OCI-LY7 (cell line): ENCODE measurements around the gene GNB1. TPM values are rescaled to one million over a fixed set of nuclear protein-coding genes. Genes with fewer than 3 reads are reported as not detected.
A peak's percentile ranks its signal among the peaks of the same experiment; 100 is the strongest.
"Not testable (repeated sequence)": the region's sequence is repeated elsewhere in the genome, so short reads cannot be mapped to it uniquely, and the experiment has no call there.

ENCODE experiments used
- BruUV-seq: library from RNA; stranded (reverse); fragments of 400-500 nt; replicated peaks from 2 replicates; lab custom pipeline; 2021; lab: Mats Ljungman, UMichigan
- CTCF ChIA-PET: fragments of 300-600 bp; sonication (Branson Sonifier 250); formaldehyde crosslinking; loops from one replicate; lab custom pipeline; 2022; ENCODE audit warnings: antibody characterized with exemption; ENCODE audit not compliant: unreplicated experiment; lab: Charles Lee
- POLR2A ChIA-PET: fragments of 300-600 bp; sonication (Branson Sonifier 250); formaldehyde crosslinking; loops from one replicate; lab custom pipeline; 2022; ENCODE audit warnings: antibody characterized with exemption; lab: Charles Lee
- DNase-seq: peaks from one replicate; pipeline ENCODE4 v3.0.0-alpha.2; 2015; ENCODE audit warnings: low spot score
- H2AFZ ChIP-seq: fragments of 200-600 bp; sonication (generic), shearing (Covaris generic); 2 replicates; pipeline ENCODE4 v1.6.1; 2014; ENCODE audit warnings: mild to moderate bottlenecking, antibody characterized with exemption, low read length, moderate library complexity
- H3K27ac ChIP-seq: fragments of 200-600 bp; sonication (generic); 2 replicates; pipeline ENCODE4 v1.5.1; 2014; ENCODE audit warnings: mixed run types, low read depth, mild to moderate bottlenecking, moderate library complexity, low read length, inconsistent platforms; ENCODE audit not compliant: poor library complexity, severe bottlenecking
- H3K36me3 ChIP-seq: fragments of 200-600 bp; sonication (generic); 2 replicates; pipeline ENCODE4 v1.6.1; 2014; ENCODE audit warnings: mild to moderate bottlenecking, antibody characterized with exemption, low read length, moderate library complexity, mixed read lengths; ENCODE audit not compliant: insufficient read depth
- H3K4me1 ChIP-seq: fragments of 200-600 bp; sonication (generic); 2 replicates; pipeline ENCODE4 v1.5.1; 2014; ENCODE audit warnings: mild to moderate bottlenecking, low read length; ENCODE audit not compliant: insufficient read depth, poor library complexity, severe bottlenecking
- H3K4me2 ChIP-seq: fragments of 200-600 bp; sonication (generic); 2 replicates; pipeline ENCODE4 v1.6.1; 2014; ENCODE audit warnings: mild to moderate bottlenecking, low read length
- H3K4me3 ChIP-seq: fragments of 200-600 bp; sonication (generic); 2 replicates; pipeline ENCODE4 v1.5.1; 2014; ENCODE audit warnings: mild to moderate bottlenecking, low read depth, low read length; ENCODE audit not compliant: poor library complexity, severe bottlenecking
- H3K79me2 ChIP-seq: fragments of 200-600 bp; sonication (generic); 2 replicates; pipeline ENCODE4 v1.6.1; 2016; ENCODE audit warnings: low read depth, mild to moderate bottlenecking, low read length, moderate library complexity, mixed read lengths; ENCODE audit not compliant: insufficient read depth
- H3K9me2 ChIP-seq: fragments of 200-600 bp; sonication (generic); 2 replicates; pipeline ENCODE4 v1.6.1; 2016; ENCODE audit warnings: mild to moderate bottlenecking, low read length, mixed read lengths; ENCODE audit not compliant: insufficient read depth
- H3K9me3 ChIP-seq: fragments of 200-600 bp; sonication (generic); 2 replicates; pipeline ENCODE4 v1.6.1; 2014; ENCODE audit warnings: mild to moderate bottlenecking, mixed run types, low read length, mixed read lengths
- H4K20me1 ChIP-seq: fragments of 200-600 bp; sonication (generic); 2 replicates; pipeline ENCODE4 v1.6.1; 2014; ENCODE audit warnings: mild to moderate bottlenecking, antibody characterized with exemption, low read length, moderate library complexity, mixed read lengths; ENCODE audit not compliant: insufficient read depth
- EZH2phosphoT487 ChIP-seq: fragments of 200-600 bp; sonication (generic); IDR thresholded peaks from 2 replicates; pipeline ENCODE4 v1.6.1; 2018; ENCODE audit warnings: low read depth, borderline replicate concordance, mild to moderate bottlenecking, mixed run types, antibody characterized with exemption, low read length, moderate library complexity, mixed read lengths
- intact Hi-C: fragments of 100-400 bp; cut with micrococcal nuclease; formaldehyde crosslinking; loops from one replicate; pipeline ENCODE4 v1.10.0; 2022; ENCODE audit not compliant: unreplicated experiment
- total RNA-seq, 2 experiments: library from RNA; depleted of rRNA in 1 of 2; stranded (reverse); fragments of >200 nt in 1 of 2; shearing (Covaris generic) in 1 of 2; gene quantifications; 2 replicates each; pipeline ENCODE4 v1.2.3, GENCODE V29; 2014 to 2022
- TF ChIP-seq, protein P1 (sequence below): fragments of 200-600 bp; sonication (generic); conservative IDR thresholded peaks from 2 replicates; pipeline ENCODE4 v1.5.1; 2014; ENCODE audit warnings: mild to moderate bottlenecking, antibody characterized with exemption, low read length, moderate library complexity, mixed read lengths

GNB1 gene
- total RNA-seq, 2 experiments from 2014 or later: 101 to 502 TPM

DNA sequence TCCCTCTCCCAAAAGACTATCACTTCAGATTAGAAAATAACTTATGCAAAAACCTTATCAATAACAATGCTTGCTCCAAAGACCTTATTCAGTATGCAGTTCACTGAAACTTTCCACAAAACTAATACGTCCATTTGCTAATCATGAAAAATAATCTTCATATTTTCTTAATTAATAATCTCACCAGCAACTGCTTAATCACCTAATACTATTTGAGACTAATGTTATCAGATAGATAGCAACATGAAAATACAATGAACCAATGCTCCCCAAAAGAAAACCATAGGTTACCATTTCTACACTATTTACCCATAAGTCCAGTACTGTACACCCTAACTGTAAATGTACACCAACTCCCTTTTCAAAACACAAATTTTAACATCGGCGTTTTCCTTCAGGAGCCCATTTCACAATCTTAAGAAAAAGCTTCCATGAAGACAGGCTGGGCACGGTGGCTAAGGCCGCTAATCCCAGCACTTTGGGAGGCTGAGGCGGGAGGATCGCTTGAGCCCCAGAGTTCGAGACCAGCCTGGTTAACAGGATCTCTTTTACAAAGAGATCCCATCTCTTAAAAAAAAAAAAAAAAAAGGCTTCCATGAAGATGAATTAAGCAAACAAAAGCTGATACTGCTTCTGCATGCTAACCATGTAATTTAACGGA lies 1.7 kb downstream of the GNB1 start:
- TSS peak; percentile 66 for BruUV-seq

DNA sequence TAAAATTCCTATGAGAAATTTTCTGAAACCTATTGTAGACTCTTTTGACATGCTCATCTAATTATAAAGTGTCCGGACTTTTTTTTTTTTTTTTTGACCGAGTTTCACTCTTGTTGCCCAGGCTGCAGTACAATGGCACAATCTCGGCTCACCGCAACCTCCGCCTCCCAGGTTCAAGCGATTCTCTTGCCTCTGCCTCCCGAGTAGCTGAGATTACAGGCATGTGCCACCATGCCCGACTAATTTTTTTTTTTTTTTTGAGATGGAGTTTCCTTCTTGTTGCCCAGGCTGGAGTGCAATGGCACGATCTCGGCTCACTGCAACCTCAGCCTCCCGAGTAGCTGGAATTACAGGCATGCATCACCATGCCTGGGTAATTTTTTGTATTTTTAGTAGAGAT lies 7.0 kb downstream of the GNB1 start:
- CTCF ChIA-PET, DNase-seq, H2AFZ ChIP-seq, H3K9me2 ChIP-seq, H3K4me3 ChIP-seq, BruUV-seq, H3K9me3 ChIP-seq, intact Hi-C loops, H3K27ac ChIP-seq: not testable (repeated sequence)
- H3K4me2 ChIP-seq: peak overlapping the region; percentile 28; the same call in 1 of the 2 replicates
- POLR2A ChIA-PET: interaction anchor here (0.6 to 0.9 kb wide), 3 partner anchors 14 to 706 kb away, joined by 3 to 4 read pairs (median 3); no protein-coding TSS in a partner anchor
- H3K4me1 ChIP-seq: peaks cover 27% of the 10 kb centered on the region
- peaks cover 92% of the 10 kb centered on the region for H3K36me3 ChIP-seq
- peaks cover 100% of the 10 kb centered on the region for H3K79me2 ChIP-seq
- H4K20me1 ChIP-seq: peaks cover 64% of the 10 kb centered on the region

More for the DNA sequence above, 1.7 kb downstream of the GNB1 start:
- intact Hi-C loops: no loop called here
- Histone ChIP-seq H3K4me3 (peak overlapping the region; percentile 97), H3K27ac (peak overlapping the region; percentile 82), H3K79me2 (peaks cover 85% of the 10 kb centered on the region), H2AFZ (no peak overlapping the region), H3K9me3 (peaks cover 4% of the 10 kb centered on the region; the same call in 1 of the 2 replicates), H4K20me1 (peaks cover 38% of the 10 kb centered on the region), H3K36me3 (peaks cover 56% of the 10 kb centered on the region), H3K4me2 (peak overlapping the region; percentile 89), H3K9me2 (no peaks in the 10 kb centered on the region), H3K4me1 (peaks cover 45% of the 10 kb centered on the region)
- ChIA-PET CTCF (no interaction called here), POLR2A (interaction anchor here (0.5 to 1.4 kb wide), 3 partner anchors 17 to 46 kb away, joined by 3 to 5 read pairs (median 4); no protein-coding TSS in a partner anchor)
- DNase-seq: no peak
- TF ChIP-seq EZH2phosphoT487: no peak
- TF ChIP-seq, protein P1, sequence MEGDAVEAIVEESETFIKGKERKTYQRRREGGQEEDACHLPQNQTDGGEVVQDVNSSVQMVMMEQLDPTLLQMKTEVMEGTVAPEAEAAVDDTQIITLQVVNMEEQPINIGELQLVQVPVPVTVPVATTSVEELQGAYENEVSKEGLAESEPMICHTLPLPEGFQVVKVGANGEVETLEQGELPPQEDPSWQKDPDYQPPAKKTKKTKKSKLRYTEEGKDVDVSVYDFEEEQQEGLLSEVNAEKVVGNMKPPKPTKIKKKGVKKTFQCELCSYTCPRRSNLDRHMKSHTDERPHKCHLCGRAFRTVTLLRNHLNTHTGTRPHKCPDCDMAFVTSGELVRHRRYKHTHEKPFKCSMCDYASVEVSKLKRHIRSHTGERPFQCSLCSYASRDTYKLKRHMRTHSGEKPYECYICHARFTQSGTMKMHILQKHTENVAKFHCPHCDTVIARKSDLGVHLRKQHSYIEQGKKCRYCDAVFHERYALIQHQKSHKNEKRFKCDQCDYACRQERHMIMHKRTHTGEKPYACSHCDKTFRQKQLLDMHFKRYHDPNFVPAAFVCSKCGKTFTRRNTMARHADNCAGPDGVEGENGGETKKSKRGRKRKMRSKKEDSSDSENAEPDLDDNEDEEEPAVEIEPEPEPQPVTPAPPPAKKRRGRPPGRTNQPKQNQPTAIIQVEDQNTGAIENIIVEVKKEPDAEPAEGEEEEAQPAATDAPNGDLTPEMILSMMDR: no peak

DNA sequence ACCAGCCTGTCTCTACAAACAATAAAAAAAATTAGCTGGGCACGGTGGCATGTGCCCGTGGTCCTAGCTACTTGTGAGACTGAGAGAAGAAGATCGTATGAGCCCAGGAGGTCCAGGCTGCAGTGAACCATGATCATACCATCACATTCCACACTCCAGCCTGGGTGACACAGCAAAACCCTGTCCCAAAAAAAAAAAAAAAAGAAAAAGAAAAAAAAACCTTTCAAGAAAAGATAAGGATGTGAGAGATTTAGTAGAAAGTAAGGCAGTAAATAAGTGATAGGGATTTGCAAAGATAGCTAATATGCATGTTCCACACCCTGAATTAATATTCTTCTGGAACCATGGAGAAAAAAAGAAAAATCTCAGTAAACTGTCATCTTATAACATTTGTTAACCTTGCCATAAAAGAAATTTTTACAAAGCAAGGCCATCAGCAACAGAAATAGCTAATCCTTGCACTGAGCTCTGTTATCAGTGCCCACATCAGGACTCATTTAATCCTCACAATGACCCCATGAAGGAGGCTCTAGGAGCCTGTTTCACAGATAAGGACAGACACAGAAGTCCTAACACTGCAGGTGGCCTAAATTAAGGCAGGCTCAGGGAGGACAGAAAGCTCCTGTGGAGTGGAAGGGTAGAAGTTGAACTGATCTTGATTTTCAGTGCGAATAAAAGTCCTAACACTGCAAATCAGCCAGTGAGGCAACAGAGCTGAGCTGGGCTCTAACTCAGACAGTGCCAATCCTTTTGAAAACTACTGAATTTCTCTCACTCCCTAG lies 7.6 kb downstream of the GNB1 start:
- Histone ChIP-seq H3K9me2 (no peaks in the 10 kb centered on the region), H3K36me3 (peaks cover 93% of the 10 kb centered on the region), H3K27ac (no peak overlapping the region), H3K9me3 (peaks cover 4% of the 10 kb centered on the region; the same call in 1 of the 2 replicates), H2AFZ (no peak overlapping the region), H4K20me1 (peaks cover 62% of the 10 kb centered on the region), H3K4me3 (no peak overlapping the region), H3K4me1 (peaks cover 27% of the 10 kb centered on the region), H3K4me2 (peak overlapping the region; percentile 28; the same call in 1 of the 2 replicates), H3K79me2 (peaks cover 100% of the 10 kb centered on the region)
- POLR2A ChIA-PET: interaction anchor here (0.5 to 1.7 kb wide), 9 partner anchors 9 to 904 kb away, joined by 3 to 11 read pairs (median 5); no protein-coding TSS in a partner anchor
- intact Hi-C loops: no loop called here
- TF ChIP-seq, protein P1: no peak
- TF ChIP-seq EZH2phosphoT487: no peak
- TSS peak; percentile 16 for BruUV-seq
- DNase-seq: no peak
- CTCF ChIA-PET: no interaction called here
